Activated CD8-positive, alpha-beta T cell treated with anti-CD3 and anti-CD28 coated beads, Interleukin-2, amount 10 ng/mL, durations not matched to agents 7 days and 5 days (primary cell): ENCODE measurements around the gene YTHDF2. TPM values are rescaled to one million over a fixed set of nuclear protein-coding genes. Genes with fewer than 3 reads are reported as not detected.
A peak's percentile ranks its signal among the peaks of the same experiment; 100 is the strongest.
"Not testable (repeated sequence)": the region's sequence is repeated elsewhere in the genome, so short reads cannot be mapped to it uniquely, and the experiment has no call there.

Experiments used
- ATAC-seq: fragments of 150-1000 bp; cut with Tn5 transposase; one replicate; pipeline ENCODE4 v1.10.0; 2021; ENCODE audit warnings: moderate library complexity
- CTCF ChIA-PET: fragments of 350-600 bp; sonication (Branson Sonifier 250); formaldehyde crosslinking; loops from one replicate; lab custom pipeline; 2021; ENCODE audit warnings: antibody characterized with exemption; lab: Charles Lee
- POLR2A ChIA-PET: fragments of 350-600 bp; sonication (Branson Sonifier 250); formaldehyde crosslinking; loops from one replicate; lab custom pipeline; 2021; ENCODE audit warnings: antibody characterized with exemption; lab: Charles Lee
- DNase-seq: peaks from one replicate; pipeline ENCODE4 v3.0.0-alpha.2; 2020
- H3K27ac Mint-ChIP-seq: one replicate; pipeline ENCODE4 v1.8.0; 2021; ENCODE audit warnings: mild to moderate bottlenecking, mixed read lengths
- H3K27me3 Mint-ChIP-seq: one replicate; pipeline ENCODE4 v1.8.0; 2021; ENCODE audit warnings: low read depth, mixed read lengths
- H3K36me3 Mint-ChIP-seq: one replicate; pipeline ENCODE4 v1.8.0; 2021; ENCODE audit warnings: low read depth, mixed read lengths
- H3K4me1 Mint-ChIP-seq: one replicate; pipeline ENCODE4 v1.8.0; 2021; ENCODE audit warnings: low read depth, mixed read lengths
- H3K4me3 Mint-ChIP-seq: one replicate; pipeline ENCODE4 v1.8.0; 2021; ENCODE audit warnings: mild to moderate bottlenecking, mixed read lengths
- H3K9me3 Mint-ChIP-seq: one replicate; pipeline ENCODE4 v1.8.0; 2022; ENCODE audit warnings: mixed read lengths; ENCODE audit not compliant: insufficient read depth
- total RNA-seq, 2 experiments: library from RNA; stranded (reverse); gene quantifications; one replicate each; pipeline ENCODE4 v1.2.3, GENCODE V29; 2021

YTHDF2 gene
- total RNA-seq, 2 experiments from 2014 or later: 67.3 to 80.6 TPM

DNA sequence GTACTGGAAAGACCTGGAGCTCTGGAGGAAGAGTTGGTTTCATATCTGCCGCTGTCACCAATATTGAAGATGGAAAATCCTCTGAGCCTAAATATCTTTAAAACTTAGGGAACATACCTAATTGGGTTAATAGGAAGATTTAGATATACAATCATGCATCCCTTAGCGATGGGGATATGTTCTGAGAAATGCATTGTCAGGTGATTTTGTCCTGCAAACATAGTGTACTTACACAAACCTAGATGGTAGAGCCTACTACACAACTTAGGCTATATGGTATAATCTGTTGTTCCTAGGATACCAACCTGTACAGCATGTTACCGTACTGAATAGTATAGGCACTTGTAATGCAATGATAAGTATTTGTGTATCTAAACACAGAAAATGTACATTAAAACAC lies 22.5 kb downstream of the YTHDF2 start:
- ATAC-seq (no peak), DNase-seq (no peak)
- no peaks in the 10 kb centered on the region for H3K27me3 Mint-ChIP-seq
- POLR2A ChIA-PET: interaction anchor here (0.9 to 1.4 kb wide), 2 partner anchors 90 to 110 kb away, joined by 3 read pairs; partner anchors contain the start of gene RNU11
- no peak overlapping the region for H3K4me3 Mint-ChIP-seq
- H3K4me1 Mint-ChIP-seq: peaks cover 9% of the 10 kb centered on the region
- CTCF ChIA-PET: interaction anchor here (0.8 to 3.6 kb wide), 3 partner anchors 16 to 400 kb away, joined by 3 to 17 read pairs (median 6); partner anchors contain the start of gene YTHDF2
- no peaks in the 10 kb centered on the region for H3K9me3 Mint-ChIP-seq
- H3K36me3 Mint-ChIP-seq: peaks cover 20% of the 10 kb centered on the region
- no peak overlapping the region for H3K27ac Mint-ChIP-seq

- ATAC-seq: no peak
- CTCF ChIA-PET: no interaction called here
- H3K27ac Mint-ChIP-seq: no peak overlapping the region
- H3K9me3 Mint-ChIP-seq: no peaks in the 10 kb centered on the region
- no peaks in the 10 kb centered on the region for H3K27me3 Mint-ChIP-seq
- H3K36me3 Mint-ChIP-seq: peaks cover 28% of the 10 kb centered on the region
- DNase-seq: no peak
- POLR2A ChIA-PET: no interaction called here
- H3K4me3 Mint-ChIP-seq: no peak overlapping the region
- peaks cover 9% of the 10 kb centered on the region for H3K4me1 Mint-ChIP-seq
Measured at GRCh38 chr1:28761189-28761588, 24.4 kb downstream of the YTHDF2 start.

DNA sequence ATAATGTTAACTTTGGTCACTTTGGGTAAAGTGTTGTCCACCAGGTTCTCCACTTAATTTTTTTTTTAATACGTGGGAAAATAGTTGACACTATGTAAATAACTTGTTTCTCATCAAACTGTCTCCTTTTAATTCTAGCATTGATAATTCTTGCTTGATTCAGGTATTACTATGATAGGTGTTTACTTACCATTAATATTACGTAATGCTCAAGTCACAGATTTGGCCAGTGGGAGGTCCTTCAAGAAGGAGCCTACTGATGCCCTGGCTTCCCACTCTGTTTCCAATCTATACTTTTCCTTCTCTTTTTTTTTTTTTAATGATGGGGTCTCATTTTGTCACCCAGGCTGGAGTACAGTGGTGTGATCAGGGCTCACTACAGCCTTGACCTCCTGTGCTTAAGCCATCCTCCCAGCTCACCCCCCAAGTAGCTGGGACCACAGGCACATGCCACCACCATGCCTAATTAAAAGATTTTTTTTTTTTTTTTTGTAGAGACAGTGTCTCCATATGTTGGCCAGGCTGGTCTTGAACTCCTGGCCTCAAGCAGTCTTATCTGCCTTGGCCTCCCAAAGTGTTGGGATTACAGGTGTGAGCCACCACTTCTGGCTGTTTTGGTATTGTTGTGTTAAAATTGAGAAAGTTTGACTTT lies 29.9 kb downstream of the YTHDF2 start:
- no peaks in the 10 kb centered on the region for H3K27me3 Mint-ChIP-seq
- ATAC-seq (no peak), DNase-seq (no peak)
- ChIA-PET POLR2A (no interaction called here), CTCF (interaction anchor here (1.2 kb wide), 1 partner anchor 9 kb away, joined by 4 read pairs; no protein-coding TSS in a partner anchor)
- no peaks in the 10 kb centered on the region for H3K9me3 Mint-ChIP-seq
- peaks cover 4% of the 10 kb centered on the region for H3K4me1 Mint-ChIP-seq
- no peak overlapping the region for H3K27ac Mint-ChIP-seq
- H3K4me3 Mint-ChIP-seq: no peak overlapping the region
- H3K36me3 Mint-ChIP-seq: peaks cover 29% of the 10 kb centered on the region

DNA sequence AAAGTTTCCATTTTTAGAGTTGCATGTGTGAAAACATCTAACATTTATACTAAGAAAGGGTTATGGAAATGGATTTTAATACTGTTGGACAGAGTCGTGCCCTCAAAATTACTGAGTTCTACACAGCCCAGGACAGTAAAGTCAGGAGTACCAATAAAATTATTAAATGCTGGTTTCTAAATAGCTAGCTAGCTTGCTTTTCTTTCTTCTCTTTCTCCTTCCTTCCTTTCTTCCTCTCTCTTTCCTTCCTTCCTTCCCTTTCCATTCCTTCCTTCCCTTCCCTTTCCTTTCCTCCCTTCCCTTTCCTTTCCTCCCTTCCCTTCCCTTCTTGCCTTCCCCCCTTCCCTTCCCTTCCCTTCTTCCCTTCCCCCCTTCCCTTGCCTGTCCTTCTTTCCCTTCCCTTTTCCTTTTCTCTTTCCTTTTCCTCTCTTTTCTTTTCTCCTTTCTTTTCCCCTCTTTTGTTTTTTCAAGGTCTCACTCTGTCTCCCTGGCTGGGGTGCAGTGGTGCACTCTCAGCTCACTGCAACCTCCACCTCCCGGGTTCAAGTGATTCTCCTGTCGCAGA lies 33.9 kb downstream of the YTHDF2 start:
- Mint-ChIP-seq H3K36me3 (peaks cover 35% of the 10 kb centered on the region), H3K27me3 (no peaks in the 10 kb centered on the region), H3K27ac (no peak overlapping the region), H3K4me1 (peaks cover 9% of the 10 kb centered on the region), H3K9me3 (no peaks in the 10 kb centered on the region), H3K4me3 (no peak overlapping the region)
- CTCF ChIA-PET: interaction anchor here (2.8 kb wide), 1 partner anchor 107 kb away, joined by 12 read pairs; no protein-coding TSS in a partner anchor
- ATAC-seq (no peak), DNase-seq (no peak)
- POLR2A ChIA-PET: interaction anchor here (0.7 kb wide), 1 partner anchor 15 kb away, joined by 4 read pairs; no protein-coding TSS in a partner anchor

DNA sequence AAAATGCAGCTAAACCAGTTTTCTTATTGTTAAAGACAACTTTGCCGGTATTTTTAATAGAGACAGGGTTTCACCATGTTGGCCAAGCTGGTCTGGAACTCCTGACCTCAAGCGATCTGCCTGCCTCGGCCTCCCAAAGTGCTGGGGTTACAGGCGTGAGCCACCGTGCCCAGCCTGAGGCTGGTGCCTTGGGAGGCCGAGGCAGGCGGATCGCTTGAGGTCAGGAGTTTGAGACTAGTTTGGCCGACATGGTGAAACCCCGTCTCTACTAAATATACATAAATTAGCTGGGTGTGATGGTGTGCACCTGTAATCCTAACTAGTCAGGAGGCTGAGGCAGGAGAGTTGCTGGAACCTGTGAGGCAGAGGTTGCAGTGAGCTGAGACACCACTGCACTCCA lies 35.2 kb downstream of the YTHDF2 start:
- H3K27me3 Mint-ChIP-seq, DNase-seq, H3K27ac Mint-ChIP-seq, H3K4me3 Mint-ChIP-seq, ATAC-seq, H3K9me3 Mint-ChIP-seq: not testable (repeated sequence)
- Mint-ChIP-seq H3K4me1 (peaks cover 11% of the 10 kb centered on the region), H3K36me3 (peaks cover 28% of the 10 kb centered on the region)
- ChIA-PET POLR2A (interaction anchor here (0.7 to 0.8 kb wide), 2 partner anchors 123 to 257 kb away, joined by 3 read pairs; no protein-coding TSS in a partner anchor), CTCF (interaction anchor here (2.8 kb wide), 1 partner anchor 106 kb away, joined by 12 read pairs; no protein-coding TSS in a partner anchor)

GRCh38 chr1:28773105-28773504 lies 36.4 kb downstream of the YTHDF2 start:
- Mint-ChIP-seq H3K4me1 (peaks cover 11% of the 10 kb centered on the region), H3K9me3 (no peaks in the 10 kb centered on the region), H3K4me3 (no peak overlapping the region), H3K36me3 (peaks cover 27% of the 10 kb centered on the region), H3K27ac (no peak overlapping the region), H3K27me3 (peaks cover 2% of the 10 kb centered on the region)
- no peak for DNase-seq
- ChIA-PET POLR2A (interaction anchor here (0.5 kb wide), 1 partner anchor 37 kb away, joined by 3 read pairs; no protein-coding TSS in a partner anchor), CTCF (interaction anchor here (2.8 to 4.3 kb wide), 2 partner anchors 12 to 104 kb away, joined by 12 to 40 read pairs; no protein-coding TSS in a partner anchor)
- ATAC-seq: no peak

- Mint-ChIP-seq H3K9me3 (no peaks in the 10 kb centered on the region), H3K4me1 (peaks cover 11% of the 10 kb centered on the region), H3K27me3 (peaks cover 3% of the 10 kb centered on the region), H3K36me3 (peaks cover 13% of the 10 kb centered on the region), H3K27ac (peak overlapping the region; percentile 43), H3K4me3 (peak overlapping the region; percentile 63)
- peak; percentile 71 for DNase-seq
- ChIA-PET CTCF (interaction anchor here (0.6 to 4.3 kb wide), 20 partner anchors 8 to 702 kb away, joined by 3 to 40 read pairs (median 4); partner anchors contain the start of genes SRSF4 and YTHDF2), POLR2A (interaction anchor here (0.6 to 2.3 kb wide), 9 partner anchors 10 to 426 kb away, joined by 3 to 11 read pairs (median 3); partner anchors contain the start of genes RNU11, TAF12 and YTHDF2)
- peak; percentile 95 for ATAC-seq
Measured at GRCh38 chr1:28775121-28775942, 38.6 kb downstream of the YTHDF2 start.

DNA sequence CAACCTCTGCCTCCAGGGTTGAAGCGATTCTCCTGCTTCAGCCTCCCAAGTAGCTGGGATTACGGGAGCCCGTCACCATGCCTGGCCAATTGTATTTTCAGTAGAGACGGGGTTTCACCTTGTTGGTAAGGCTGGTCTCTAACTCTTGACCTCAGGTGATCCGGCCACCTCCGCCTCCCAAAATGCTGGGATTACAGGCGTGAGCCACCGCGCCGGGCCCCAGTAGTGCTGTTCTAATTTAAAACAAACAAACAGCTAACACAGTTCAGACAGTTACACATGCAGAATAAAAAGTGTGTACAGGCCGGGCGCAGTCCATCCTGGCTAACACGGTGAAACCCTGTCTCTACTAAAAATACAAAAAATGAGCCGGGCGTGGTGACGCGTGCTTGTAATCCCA lies 39.6 kb downstream of the YTHDF2 start:
- peaks cover 13% of the 10 kb centered on the region for H3K36me3 Mint-ChIP-seq
- POLR2A ChIA-PET: interaction anchor here (1.2 to 2.3 kb wide), 4 partner anchors 18 to 133 kb away, joined by 3 to 11 read pairs (median 4); partner anchors contain the start of genes RNU11 and TAF12
- no peak overlapping the region for H3K4me3 Mint-ChIP-seq
- DNase-seq (no peak), ATAC-seq (no peak)
- H3K4me1 Mint-ChIP-seq: peaks cover 11% of the 10 kb centered on the region
- no peaks in the 10 kb centered on the region for H3K9me3 Mint-ChIP-seq
- no peak overlapping the region for H3K27ac Mint-ChIP-seq
- CTCF ChIA-PET: interaction anchor here (1.3 to 4.3 kb wide), 6 partner anchors 9 to 258 kb away, joined by 4 to 40 read pairs (median 14); partner anchors contain the start of gene YTHDF2
- peaks cover 3% of the 10 kb centered on the region for H3K27me3 Mint-ChIP-seq

DNA sequence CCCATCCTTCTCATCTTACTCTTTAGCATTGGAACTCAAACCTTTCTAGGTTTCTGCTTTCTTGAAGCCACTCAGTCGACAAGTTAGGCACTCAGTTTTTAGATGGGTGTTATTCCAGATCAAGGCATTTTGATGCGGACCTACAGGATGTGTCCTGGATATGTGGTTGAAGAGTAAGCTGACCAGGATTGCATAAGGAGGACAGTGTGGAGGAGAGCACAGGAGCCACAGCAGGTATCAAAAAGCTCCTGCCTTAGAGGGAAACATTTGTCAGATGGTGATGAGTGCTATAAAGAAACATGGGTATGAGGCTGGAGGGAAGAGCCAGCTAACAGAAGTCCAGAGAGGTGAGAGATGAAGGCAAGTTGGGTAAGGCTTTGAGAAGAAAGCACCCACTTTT lies 41.3 kb downstream of the YTHDF2 start:
- Mint-ChIP-seq H3K4me1 (peaks cover 11% of the 10 kb centered on the region), H3K36me3 (peaks cover 7% of the 10 kb centered on the region), H3K9me3 (no peaks in the 10 kb centered on the region), H3K27ac (no peak overlapping the region), H3K4me3 (no peak overlapping the region), H3K27me3 (peaks cover 3% of the 10 kb centered on the region)
- ChIA-PET POLR2A (no interaction called here), CTCF (interaction anchor here (1.0 kb wide), 1 partner anchor 99 kb away, joined by 7 read pairs; no protein-coding TSS in a partner anchor)
- ATAC-seq: no peak
- DNase-seq: no peak

GRCh38 chr1:28779751-28780408 lies 43.1 kb downstream of the YTHDF2 start:
- Mint-ChIP-seq H3K36me3 (peaks cover 2% of the 10 kb centered on the region), H3K4me3 (no peak overlapping the region), H3K4me1 (peaks cover 10% of the 10 kb centered on the region), H3K27ac (no peak overlapping the region), H3K9me3 (no peaks in the 10 kb centered on the region), H3K27me3 (peaks cover 3% of the 10 kb centered on the region)
- POLR2A ChIA-PET: no interaction called here
- CTCF ChIA-PET: interaction anchor here (9.3 kb wide), 1 partner anchor 98 kb away, joined by 167 read pairs; no protein-coding TSS in a partner anchor
- DNase-seq (no peak), ATAC-seq (no peak)
